NCI-H82 treated with DMSO at 0.1 percent for 48 hours (cell line): ENCODE data around the gene PMPCA.

Experiments
- DNase-seq: peaks from one replicate; lab custom pipeline; 2025; ENCODE audit not compliant: unreplicated experiment; lab: John Stamatoyannopoulos, UW

The PMPCA gene

GRCh38 chr9:136372561-136373299 lies 37.7 kb upstream of the PMPCA start:
- no peak for DNase-seq

DNA sequence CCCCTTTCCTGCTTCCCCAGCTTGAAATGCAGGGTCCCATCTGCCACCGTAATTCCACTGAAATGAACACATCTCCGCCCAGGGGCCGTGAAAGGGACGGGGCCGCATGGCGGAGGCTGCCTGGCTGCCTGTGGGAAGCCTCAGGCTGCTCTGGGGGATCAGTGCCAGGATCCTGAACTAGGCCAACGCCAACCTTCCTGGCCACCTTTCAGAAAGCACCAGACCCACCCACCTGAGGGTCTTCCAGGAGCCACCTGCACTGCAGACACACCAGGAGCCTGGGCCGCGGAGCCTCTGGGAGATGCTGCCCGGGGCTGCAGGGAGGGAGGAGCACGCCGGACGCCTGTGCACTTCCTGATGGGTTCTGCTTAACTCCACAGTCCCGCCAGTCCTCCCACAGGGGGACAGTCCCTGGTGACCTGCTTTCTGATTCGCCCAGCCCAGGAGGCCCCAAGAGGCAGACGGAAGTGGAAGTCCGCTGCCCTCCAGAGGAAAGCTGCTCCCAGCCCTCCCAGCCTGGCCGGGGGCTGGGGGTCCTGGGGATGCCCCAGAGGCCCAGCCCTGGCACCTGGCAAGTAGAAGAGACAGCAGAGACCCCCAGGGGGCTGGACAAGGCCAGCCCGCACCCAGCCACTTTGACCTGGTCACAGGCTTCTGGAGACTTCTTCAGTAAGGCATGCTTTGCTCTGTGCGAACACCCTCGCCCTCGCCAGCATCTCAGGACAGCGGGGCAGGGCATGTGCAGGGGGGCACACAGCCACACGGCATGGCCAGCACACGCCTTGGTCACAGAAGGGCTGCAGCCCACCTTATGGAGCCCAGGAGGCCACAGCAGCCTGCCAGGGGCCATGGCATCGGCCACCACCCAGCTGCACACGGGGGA lies 36.9 kb upstream of the PMPCA start, which contains the start of gene CARD9:
Gene CARD9 (minus strand): TSS at position 370 of the 883 bp plus-strand sequence. CDS start 1,591 bp downstream, outside the sequence.
- no peak for DNase-seq

GRCh38 chr9:136374183-136374575 lies 36.3 kb upstream of the PMPCA start:
- DNase-seq: no peak

GRCh38 chr9:136375096-136375495 lies 35.4 kb upstream of the PMPCA start:
- no peak for DNase-seq

- DNase-seq: no peak
These were observed 34.0 kb upstream of the PMPCA start for GRCh38 chr9:136376457-136376856.

GRCh38 chr9:136377341-136378169 lies 32.9 kb upstream of the PMPCA start:
- DNase-seq: no peak

DNA sequence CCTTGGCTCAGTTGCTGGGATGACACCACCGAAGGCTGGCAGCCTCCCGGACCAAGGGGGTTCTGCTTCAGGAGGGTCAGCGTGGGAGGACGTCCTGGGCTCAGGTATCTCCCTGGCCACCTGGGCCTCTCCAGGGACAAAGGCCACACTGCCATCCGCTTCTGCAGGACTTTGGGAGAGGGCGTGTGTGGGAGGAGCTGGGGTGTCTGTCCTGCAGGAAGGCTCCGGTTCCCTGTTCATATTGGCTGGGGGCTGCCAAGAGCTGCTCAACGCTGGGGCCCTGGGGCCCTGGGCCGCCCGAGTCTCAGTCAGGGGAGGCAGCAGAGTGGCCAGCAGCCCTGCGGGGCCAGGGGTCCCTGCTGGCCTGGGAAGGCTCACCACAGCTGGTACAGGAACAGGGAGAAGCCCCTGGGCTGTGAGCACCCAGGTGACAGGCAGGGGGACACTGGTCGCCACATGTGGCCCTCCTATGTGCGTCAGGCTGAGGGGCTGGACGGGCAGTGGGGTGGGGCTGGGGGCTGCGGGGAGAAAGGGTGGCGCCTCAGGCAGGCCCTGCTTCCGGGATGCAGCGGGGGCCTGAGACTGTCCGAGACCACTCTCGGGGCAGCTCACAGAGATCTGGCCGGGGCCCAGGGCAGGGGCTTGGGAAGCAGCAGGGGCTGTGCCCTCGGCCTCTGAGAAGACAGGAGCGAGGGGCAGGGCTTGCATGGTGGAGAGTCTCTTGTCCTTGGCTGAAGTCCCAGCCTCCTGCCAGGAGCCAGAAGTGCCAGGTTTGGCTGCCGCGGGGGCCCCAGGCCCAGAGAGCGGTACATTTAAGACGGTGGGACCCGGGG lies 32.1 kb upstream of the PMPCA start:
- DNase-seq: no peak

- DNase-seq: no peak
These were observed 31.5 kb upstream of the PMPCA start for GRCh38 chr9:136379003-136379287.

GRCh38 chr9:136379401-136379800 lies 31.1 kb upstream of the PMPCA start:
- DNase-seq: no peak

DNA sequence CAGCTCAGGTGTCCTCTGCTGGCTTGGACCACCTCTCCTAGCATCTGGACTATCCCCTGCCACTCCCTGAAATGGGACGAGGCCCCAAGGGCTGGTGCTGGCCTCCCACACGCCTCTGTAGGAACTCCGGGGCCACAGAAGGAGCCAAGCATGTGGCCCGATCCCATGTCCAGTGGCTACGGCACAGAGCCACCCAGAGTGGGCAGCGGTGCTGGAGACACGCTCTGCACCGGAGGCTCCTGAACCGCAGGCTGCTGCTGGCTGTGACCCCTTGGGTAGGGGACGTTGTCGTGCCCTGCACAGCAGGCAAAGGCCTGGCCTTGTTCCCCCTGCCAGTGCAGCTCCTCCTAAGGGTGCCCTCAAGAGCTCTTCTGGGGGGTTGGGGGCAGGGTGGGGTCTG lies 30.6 kb upstream of the PMPCA start:
- DNase-seq: no peak

DNA sequence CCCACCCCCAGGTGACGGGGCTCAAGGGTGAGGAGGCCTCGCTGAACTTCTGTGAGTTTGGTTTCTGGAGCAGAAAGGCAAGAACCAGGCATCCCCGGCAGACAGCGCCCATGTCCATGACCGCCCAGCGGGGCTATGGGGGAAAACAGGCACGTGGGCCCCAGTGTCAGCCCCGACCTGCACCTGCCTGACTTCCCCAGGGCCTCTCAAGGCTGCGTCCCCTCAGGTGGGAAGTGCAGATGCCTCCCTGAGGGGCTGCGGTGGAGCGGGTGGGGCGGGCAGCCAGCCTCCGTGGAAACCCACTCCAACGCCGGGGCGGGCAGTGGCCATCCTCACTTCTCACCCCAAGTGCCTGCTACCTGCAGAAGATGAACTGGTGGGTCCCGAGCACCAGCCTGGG lies 30.1 kb upstream of the PMPCA start:
- DNase-seq: no peak

- DNase-seq: no peak
These were observed 29.1 kb upstream of the PMPCA start for GRCh38 chr9:136381311-136381710.

- no peak for DNase-seq
These were observed 28.4 kb upstream of the PMPCA start for GRCh38 chr9:136381966-136382513.

GRCh38 chr9:136383436-136383835 lies 27.0 kb upstream of the PMPCA start:
- no peak for DNase-seq

DNA sequence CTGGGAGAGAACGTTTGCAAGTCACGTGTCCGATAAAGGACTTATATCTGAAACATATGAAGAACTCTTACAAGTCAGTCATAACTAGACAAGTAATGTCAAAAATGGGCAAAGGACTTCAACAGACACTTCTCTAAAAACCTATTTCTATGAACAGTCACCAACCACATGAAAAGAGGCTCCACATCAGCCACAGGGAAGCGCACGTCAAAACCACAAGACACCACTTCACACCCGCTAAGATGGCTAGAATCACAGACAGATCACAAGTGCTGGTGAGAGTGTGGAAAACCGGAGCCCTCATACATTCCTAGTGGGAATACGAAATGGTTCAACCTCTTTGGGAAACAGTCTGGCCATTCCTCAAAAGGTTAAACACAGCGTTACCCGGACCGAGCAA lies 25.4 kb upstream of the PMPCA start:
- no peak for DNase-seq

GRCh38 chr9:136386018-136386417 lies 24.4 kb upstream of the PMPCA start:
- no peak for DNase-seq

GRCh38 chr9:136387217-136387616 lies 23.2 kb upstream of the PMPCA start:
- DNase-seq: no peak

GRCh38 chr9:136389396-136389795 lies 21.1 kb upstream of the PMPCA start:
- no peak for DNase-seq

DNA sequence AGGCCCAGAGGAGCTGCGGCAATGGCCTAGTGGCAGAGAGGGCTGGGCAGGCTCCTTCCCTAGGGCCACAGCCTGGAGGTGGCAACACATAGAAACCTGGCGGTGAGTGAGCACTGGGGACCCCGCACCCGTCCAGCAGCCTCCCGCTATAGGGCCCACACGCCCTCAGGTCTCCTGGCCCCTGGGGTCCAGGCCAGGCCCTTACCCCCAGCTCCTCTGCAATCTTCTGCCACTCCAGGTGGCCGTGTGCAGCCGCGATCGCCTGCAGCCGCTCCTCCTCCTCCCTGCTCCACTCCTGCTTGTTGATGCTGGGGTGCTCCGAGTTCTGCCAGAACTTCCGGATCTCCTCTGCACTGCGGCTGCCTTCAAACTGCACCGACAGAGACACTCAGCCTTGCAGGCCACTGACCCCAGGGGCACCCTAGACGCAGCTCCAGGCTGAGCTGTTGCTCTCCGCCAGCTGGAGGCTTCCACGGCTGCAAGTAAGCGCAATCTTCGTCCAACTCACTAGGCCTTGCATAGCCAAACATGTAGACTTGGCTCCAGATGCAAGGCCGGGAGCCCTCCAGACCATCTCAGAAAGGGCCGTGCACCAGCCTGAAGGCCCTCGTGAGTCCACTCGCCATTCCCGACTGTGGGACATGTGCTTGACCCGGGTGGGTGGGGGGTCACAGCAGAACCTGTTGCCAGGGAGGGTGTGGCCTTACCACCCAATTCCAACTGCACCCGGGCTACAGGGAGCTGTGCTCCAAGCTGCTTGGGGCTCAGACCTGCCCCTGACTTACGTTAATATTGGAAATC lies 18.5 kb upstream of the PMPCA start:
- DNase-seq: no peak
